CD4-positive, alpha-beta T cell (primary cell): Measurements from ENCODE around the gene AGBL1. TPM values are rescaled to one million over a fixed set of nuclear protein-coding genes. Genes with fewer than 3 reads are reported as not detected.

ENCODE experiments used
- ATAC-seq: fragments of 200-7000 bp; cut with Tn5 transposase; one replicate; pipeline ENCODE4 v1.10.0; 2022; ENCODE audit warnings: mild to moderate bottlenecking; ENCODE audit not compliant: poor library complexity
- CTCF ChIA-PET: fragments of 350-600 bp; sonication (Branson Sonifier 250); formaldehyde crosslinking; loops from one replicate; lab custom pipeline; 2021; ENCODE audit warnings: antibody characterized with exemption, inconsistent platforms; lab: Charles Lee
- POLR2A ChIA-PET: fragments of 350-600 bp; sonication (Branson Sonifier 250); formaldehyde crosslinking; loops from one replicate; lab custom pipeline; 2021; ENCODE audit warnings: antibody characterized with exemption, inconsistent platforms; lab: Charles Lee
- DNase-seq, 14 experiments: peaks; one replicate each; pipeline ENCODE4 v3.0.0-alpha.2; 2013 to 2020; ENCODE audit warnings: mixed read lengths in 2 of 14
- H3K27ac ChIP-seq, 2 donors: one replicate each; pipeline versions ENCODE4 v1.5.1 to v1.7.0; 2013; ENCODE audit warnings: low read length in 2 of 2, low read depth in 1 of 2, mild to moderate bottlenecking in 1 of 2
- H3K27me3 ChIP-seq, 2 experiments: 1 replicate in 1 of 2; 2 replicates in 1 of 2; pipeline versions ENCODE4 v1.6.1 to v1.7.0; 2013; ENCODE audit warnings: low read length in 2 of 2, control low read depth in 1 of 2, mild to moderate bottlenecking in 1 of 2, moderate library complexity in 1 of 2; ENCODE audit not compliant: insufficient read depth in 2 of 2, control insufficient read depth in 1 of 2
- H3K36me3 ChIP-seq: one replicate; pipeline ENCODE4 v1.6.1; 2013; ENCODE audit warnings: low read length, control low read depth; ENCODE audit not compliant: insufficient read depth
- H3K4me1 ChIP-seq: one replicate; pipeline ENCODE4 v1.6.1; 2013; ENCODE audit warnings: low read length, control low read depth; ENCODE audit not compliant: insufficient read depth
- H3K4me3 ChIP-seq: one replicate; pipeline ENCODE4 v1.5.1; 2013; ENCODE audit warnings: mild to moderate bottlenecking, low read length, moderate library complexity
- H3K9me3 ChIP-seq, 2 experiments: 1 replicate in 1 of 2; 2 replicates in 1 of 2; pipeline versions ENCODE4 v1.6.1 to v1.7.0; 2013; ENCODE audit warnings: low read length in 2 of 2, mild to moderate bottlenecking in 2 of 2, control low read depth in 1 of 2, moderate library complexity in 1 of 2; ENCODE audit not compliant: control insufficient read depth in 1 of 2, insufficient read depth in 1 of 2
- H3K27ac Mint-ChIP-seq: one replicate; pipeline ENCODE4 v1.8.0; 2020; ENCODE audit warnings: mixed read lengths
- H3K27me3 Mint-ChIP-seq: one replicate; pipeline ENCODE4 v1.8.0; 2021; ENCODE audit warnings: mixed read lengths
- H3K36me3 Mint-ChIP-seq: one replicate; pipeline ENCODE4 v1.8.0; 2021; ENCODE audit warnings: low read depth, mixed read lengths
- H3K4me1 Mint-ChIP-seq: one replicate; pipeline ENCODE4 v1.8.0; 2021; ENCODE audit warnings: low read depth, mixed read lengths
- H3K4me3 Mint-ChIP-seq: one replicate; pipeline ENCODE4 v1.8.0; 2020; ENCODE audit warnings: mild to moderate bottlenecking, mixed read lengths
- H3K9me3 Mint-ChIP-seq: one replicate; pipeline ENCODE4 v1.8.0; 2020; ENCODE audit warnings: mixed read lengths
- CTCF ChIP-seq: fragments of 200-600 bp; IDR thresholded peaks from one replicate; pipeline ENCODE4 v1.8.0; 2022; ENCODE audit warnings: antibody characterized with exemption, mild to moderate bottlenecking
- intact Hi-C, 2 experiments: fragments of 100-400 bp; cut with DNase I in 1 of 2; cut with micrococcal nuclease in 1 of 2; formaldehyde crosslinking; loops; one replicate each; pipeline versions ENCODE4 v1.15.1 to v1.9.0; 2023 to 2025; cut with DNase I, micrococcal nuclease
- total RNA-seq, 174 experiments: library from RNA in 2 of 174; stranded (reverse) in 2 of 174; gene quantifications; one replicate each; pipeline ENCODE4 v1.2.3 and lab custom pipeline; 2021 to 2026

The AGBL1 gene
- total RNA-seq, 2 experiments from 2014 or later = not detected

- ATAC-seq (no peak), DNase-seq (no peak)
- ChIA-PET CTCF (no interaction called here), POLR2A (no interaction called here)
- H3K4me1 Mint-ChIP-seq = no peaks in the 10 kb centered on the region
- TF ChIP-seq CTCF = no peak
- H3K36me3 ChIP-seq = no peaks in the 10 kb centered on the region
- H3K4me3 Mint-ChIP-seq = no peak overlapping the region
- H3K4me1 ChIP-seq = no peaks in the 10 kb centered on the region
- H3K27ac Mint-ChIP-seq = no peak overlapping the region
- no peaks in the 10 kb centered on the region for H3K9me3 ChIP-seq
- no peaks in the 10 kb centered on the region for H3K36me3 Mint-ChIP-seq
- intact Hi-C loops = no loop called here
- peaks cover 5% of the 10 kb centered on the region for H3K27me3 Mint-ChIP-seq
- H3K27ac ChIP-seq = no peak overlapping the region
- H3K27me3 ChIP-seq = no peaks in the 10 kb centered on the region
- H3K9me3 Mint-ChIP-seq = no peaks in the 10 kb centered on the region
- H3K4me3 ChIP-seq = no peak overlapping the region
Measured at GRCh38 chr15:86353213-86353612, 273.5 kb downstream of the AGBL1 start.

- H3K4me1 ChIP-seq = no peaks in the 10 kb centered on the region
- H3K27me3 Mint-ChIP-seq = no peaks in the 10 kb centered on the region
- H3K36me3 Mint-ChIP-seq = no peaks in the 10 kb centered on the region
- ChIA-PET POLR2A (no interaction called here), CTCF (no interaction called here)
- no peaks in the 10 kb centered on the region for H3K9me3 Mint-ChIP-seq
- no peak overlapping the region for H3K27ac Mint-ChIP-seq
- H3K36me3 ChIP-seq = no peaks in the 10 kb centered on the region
- no peak overlapping the region for H3K27ac ChIP-seq
- ATAC-seq (no peak), DNase-seq (no peak)
- intact Hi-C loops = no loop called here
- H3K27me3 ChIP-seq = no peaks in the 10 kb centered on the region
- H3K4me1 Mint-ChIP-seq = no peaks in the 10 kb centered on the region
- no peak for TF ChIP-seq CTCF
- no peak overlapping the region for H3K4me3 ChIP-seq
- H3K4me3 Mint-ChIP-seq = no peak overlapping the region
- no peaks in the 10 kb centered on the region for H3K9me3 ChIP-seq
Measured at GRCh38 chr15:86355361-86355760, 275.7 kb downstream of the AGBL1 start.

GRCh38 chr15:86355801-86356200 lies 276.1 kb downstream of the AGBL1 start:
- H3K9me3 Mint-ChIP-seq = no peaks in the 10 kb centered on the region
- H3K27ac Mint-ChIP-seq = no peak overlapping the region
- POLR2A ChIA-PET = no interaction called here

More at GRCh38 chr15:86355801-86356200, 276.1 kb downstream of the AGBL1 start:
- no peaks in the 10 kb centered on the region for H3K27me3 ChIP-seq
- H3K4me3 ChIP-seq = no peak overlapping the region
- DNase-seq (no peak), ATAC-seq (no peak)
- no peak overlapping the region for H3K4me3 Mint-ChIP-seq
- intact Hi-C loops = no loop called here
- H3K36me3 Mint-ChIP-seq = no peaks in the 10 kb centered on the region
- H3K9me3 ChIP-seq = no peaks in the 10 kb centered on the region
- TF ChIP-seq CTCF = no peak
- CTCF ChIA-PET = no interaction called here
- no peak overlapping the region for H3K27ac ChIP-seq
- no peaks in the 10 kb centered on the region for H3K4me1 Mint-ChIP-seq
- H3K36me3 ChIP-seq = no peaks in the 10 kb centered on the region
- no peaks in the 10 kb centered on the region for H3K27me3 Mint-ChIP-seq
- no peaks in the 10 kb centered on the region for H3K4me1 ChIP-seq
